Fibroblast of villous mesenchyme (primary cell): ENCODE results near the gene H2AZ1. TPM values are rescaled to one million over a fixed set of nuclear protein-coding genes. Genes with fewer than 3 reads are reported as not detected.
"Not testable (repeated sequence)": the region's sequence is repeated elsewhere in the genome, so short reads cannot be mapped to it uniquely, and the experiment has no call there.

Experiments
- DNase-seq: peaks from one replicate; pipeline ENCODE4 v3.0.0-alpha.2; 2010; ENCODE audit warnings: low read depth
- H3K4me3 ChIP-seq: 2 replicates; pipeline ENCODE4 v1.5.1; 2011; ENCODE audit warnings: low read depth, mild to moderate bottlenecking, low read length
- CTCF ChIP-seq: IDR thresholded peaks from 2 replicates; pipeline ENCODE4 v1.5.1; 2012; ENCODE audit warnings: low read depth, mild to moderate bottlenecking, low read length; ENCODE audit not compliant: insufficient read depth
- total RNA-seq: library from RNA; depleted of rRNA; stranded (reverse); fragments of >200 nt; gene quantifications from 2 replicates; pipeline ENCODE4 v1.2.3, GENCODE V29; 2012

H2AZ1 gene
- total RNA-seq, 1 donor = 255 TPM

GRCh38 chr4:99960648-99961047 lies 10.6 kb upstream of the H2AZ1 start:
- peak; percentile 10 for DNase-seq
- H3K4me3 ChIP-seq = no peak overlapping the region
- TF ChIP-seq CTCF = no peak

GRCh38 chr4:99958207-99958606 lies 8.1 kb upstream of the H2AZ1 start:
- not testable (repeated sequence) for DNase-seq, H3K4me3 ChIP-seq

DNA sequence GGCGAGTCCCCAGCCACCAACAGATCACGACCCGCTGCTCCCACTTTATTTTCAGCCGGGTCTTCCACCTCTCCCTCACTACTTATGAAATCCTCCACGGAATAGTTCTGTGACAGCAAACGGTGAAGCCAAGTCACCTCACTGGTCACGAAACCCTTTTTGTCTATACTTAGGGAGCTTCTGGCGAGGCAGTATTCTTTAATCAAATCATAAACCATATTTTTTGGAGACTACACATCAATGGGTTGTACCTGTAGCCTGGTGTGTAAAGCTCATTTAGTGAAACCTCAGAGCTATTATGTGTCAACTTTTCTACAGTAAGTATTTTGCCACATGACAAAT lies 809 bp upstream of the H2AZ1 start:
- TF ChIP-seq CTCF = no peak
- H3K4me3 ChIP-seq = peak overlapping the region; percentile 86
- no peak for DNase-seq

DNA sequence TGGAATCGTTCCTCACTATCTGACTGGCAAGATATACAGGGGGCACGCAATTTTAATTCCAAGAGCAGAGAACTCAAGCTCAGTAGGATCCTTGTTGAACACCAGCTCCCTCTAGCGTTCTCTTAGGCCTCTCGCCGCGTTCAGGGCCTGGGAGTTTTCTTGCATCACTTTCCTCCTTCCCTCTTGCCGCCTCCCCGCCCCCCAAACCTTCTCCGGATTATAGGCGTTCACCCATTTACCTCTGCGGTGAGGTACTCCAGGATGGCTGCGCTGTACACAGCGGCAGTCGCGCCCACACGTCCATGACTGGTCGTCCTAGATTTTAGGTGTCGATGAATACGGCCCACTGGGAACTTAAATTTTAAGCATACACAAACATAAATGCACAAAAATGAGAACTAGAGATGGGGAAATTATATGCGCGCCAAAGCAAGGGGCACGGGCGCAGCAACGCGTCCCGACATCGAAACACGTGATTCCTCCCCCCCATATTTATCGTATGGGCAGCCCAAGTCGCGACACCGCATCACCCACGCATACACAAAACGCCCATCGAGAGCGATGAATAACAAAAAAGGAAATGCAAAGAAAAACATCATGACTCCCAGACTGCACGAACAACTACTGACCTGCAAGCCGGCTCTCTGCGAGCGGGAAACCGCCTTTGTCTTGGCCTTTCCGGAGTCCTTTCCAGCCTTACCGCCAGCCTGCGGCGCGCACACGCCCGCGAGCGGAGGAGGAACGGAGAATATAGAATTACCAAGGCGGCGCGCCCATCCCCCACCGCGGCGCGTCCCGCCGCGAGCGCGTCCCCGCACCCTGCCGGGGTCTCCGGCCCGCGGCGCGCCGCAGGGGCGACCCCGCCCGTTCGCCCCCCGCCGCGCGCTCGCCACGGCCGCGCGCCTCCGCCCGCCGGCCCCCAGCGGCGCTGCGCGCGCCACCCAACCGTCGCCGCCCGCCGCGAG lies 759 bp downstream of the H2AZ1 start:
- TF ChIP-seq CTCF = peak; percentile 93
- peak; percentile 94 for DNase-seq
- H3K4me3 ChIP-seq = peak overlapping the region; percentile 97

DNA sequence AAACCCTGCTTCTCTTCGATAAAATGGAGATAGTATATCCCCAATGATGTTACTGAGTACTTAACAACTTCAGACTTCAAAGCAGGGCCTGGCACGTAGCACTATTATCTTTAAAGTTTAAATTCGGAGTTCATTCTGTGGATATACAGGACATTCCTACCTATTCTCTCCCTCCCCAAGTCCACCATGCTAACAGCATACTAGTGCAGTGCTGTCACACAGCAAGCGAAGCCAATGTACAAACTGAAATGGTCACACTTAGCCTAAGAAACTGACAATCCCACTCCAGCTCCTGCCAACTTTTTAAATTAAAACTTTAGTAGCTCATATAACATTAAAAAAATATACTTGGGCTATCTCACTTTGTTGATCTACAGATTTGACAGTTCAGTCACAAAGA lies 2.5 kb downstream of the H2AZ1 start:
- H3K4me3 ChIP-seq = peak overlapping the region; percentile 87
- TF ChIP-seq CTCF = no peak
- peak; percentile 4 for DNase-seq

- no peak for TF ChIP-seq CTCF
- peak overlapping the region; percentile 87 for H3K4me3 ChIP-seq
- peak; percentile 25 for DNase-seq
Measured at GRCh38 chr4:99947190-99947578, 2.9 kb downstream of the H2AZ1 start.

- DNase-seq = peak; percentile 75
- TF ChIP-seq CTCF = no peak
- peak within 1 kb of the TSS; percentile 87 for H3K4me3 ChIP-seq
Measured at GRCh38 chr4:99946356-99947189, 3.5 kb downstream of the H2AZ1 start, which contains the start of gene DNAJB14. TSS of gene DNAJB14 (minus strand) at chr4:99946618. CDS start at chr4:99946571, 47 bp downstream.
